AG04450 (cell line): ENCODE results near the gene CNN1. TPM values are rescaled to one million over a fixed set of nuclear protein-coding genes. Genes with fewer than 3 reads are reported as not detected.

Experiments
- CTCF ChIA-PET: fragments of 300-600, 350-600 bp; formaldehyde crosslinking; extraction: SDS; loops from one replicate; lab custom pipeline; 2022; ENCODE audit warnings: antibody characterized with exemption, inconsistent platforms; lab: Charles Lee
- POLR2A ChIA-PET: fragments of 350-600 bp; formaldehyde crosslinking; extraction: SDS; loops from one replicate; lab custom pipeline; 2021; ENCODE audit warnings: antibody characterized with exemption, inconsistent platforms; lab: Yijun Ruan, JAX
- DNase-seq: peaks from one replicate; pipeline ENCODE4 v3.0.0-alpha.2; 2011; ENCODE audit warnings: low read depth, low spot score
- H3K27ac ChIP-seq: one replicate; pipeline ENCODE4 v1.5.1; 2012; ENCODE audit warnings: low read depth, low read length, control low read depth
- H3K27me3 ChIP-seq: one replicate; pipeline ENCODE4 v1.6.0; 2012; ENCODE audit warnings: low read length; ENCODE audit not compliant: control insufficient read depth, insufficient read depth
- H3K4me3 ChIP-seq: 2 replicates; pipeline ENCODE4 v1.5.1; 2011; ENCODE audit warnings: mild to moderate bottlenecking, low read depth, low read length, control low read depth
- H3K9me3 ChIP-seq: 2 replicates; pipeline ENCODE4 v1.5.1; 2012; ENCODE audit warnings: low read length; ENCODE audit not compliant: control insufficient read depth, insufficient read depth
- CTCF ChIP-seq: IDR thresholded peaks from 2 replicates; pipeline ENCODE4 v1.5.1; 2011; ENCODE audit warnings: low read depth, low read length, control low read depth, inconsistent platforms
- polyA minus RNA-seq: library from RNA; depleted of rRNA, polyadenylated mRNA; stranded (reverse); fragments of >200 nt; gene quantifications from 2 replicates; pipeline ENCODE4 v1.2.3, GENCODE V29; 2011; rRNA and poly(A)+ RNA removed
- polyA plus RNA-seq: library from polyadenylated mRNA; depleted of rRNA; stranded (reverse); fragments of >200 nt; gene quantifications from 2 replicates; pipeline ENCODE4 v1.2.3, GENCODE V29; 2011; rRNA removed

Gene CNN1
- 99.6 and 108 TPM in 2 replicates for polyA plus RNA-seq
- 50.6 and 61.5 TPM in 2 replicates for polyA minus RNA-seq

- Histone ChIP-seq H3K4me3 (peak within 1 kb of the TSS; percentile 61), H3K27ac (peak within 1 kb of the TSS; percentile 89), H3K27me3 (no peaks in the 10 kb centered on the region), H3K9me3 (no peaks in the 10 kb centered on the region)
- ChIA-PET CTCF (interaction anchor here (1.4 kb wide), 1 partner anchor 20 kb away, joined by 3 read pairs; the partner anchor contains the start of gene ELOF1), POLR2A (interaction anchor here (0.5 to 1.3 kb wide), 3 partner anchors 10 to 131 kb away, joined by 3 to 7 read pairs (median 3); partner anchors contain the start of genes ECSIT and ELOF1)
- TF ChIP-seq CTCF = no peak
- peak; percentile 74 for DNase-seq
These were observed at the start of gene CNN1 for GRCh38 chr19:11538232-11539036. Gene CNN1 (plus strand): TSS chr19:11538851. CDS start chr19:11538928, 77 bp downstream.

GRCh38 chr19:11489378-11489777, 49.3 kb upstream of the CNN1 start:
- POLR2A ChIA-PET = no interaction called here
- H3K27me3 ChIP-seq = no peaks in the 10 kb centered on the region
- H3K27ac ChIP-seq = no peak overlapping the region
- DNase-seq = no peak
- no peaks in the 10 kb centered on the region; the same call in 1 of the 2 replicates for H3K9me3 ChIP-seq
- TF ChIP-seq CTCF = no peak
- CTCF ChIA-PET = no interaction called here
- H3K4me3 ChIP-seq = no peak overlapping the region

GRCh38 chr19:11494634-11495285, 43.9 kb upstream of the CNN1 start:
- H3K9me3 ChIP-seq = no peaks in the 10 kb centered on the region; the same call in 1 of the 2 replicates
- H3K27me3 ChIP-seq = no peaks in the 10 kb centered on the region
- no peak overlapping the region for H3K27ac ChIP-seq
- H3K4me3 ChIP-seq = no peak overlapping the region
- ChIA-PET POLR2A (no interaction called here), CTCF (interaction anchor here (0.9 to 1.5 kb wide), 4 partner anchors 9 to 201 kb away, joined by 3 to 5 read pairs (median 4); no protein-coding TSS in a partner anchor)
- DNase-seq = no peak
- TF ChIP-seq CTCF = no peak

GRCh38 chr19:11495481-11495880, 43.2 kb upstream of the CNN1 start:
- POLR2A ChIA-PET = no interaction called here
- DNase-seq = no peak
- TF ChIP-seq CTCF = no peak
- no peak overlapping the region for H3K27ac ChIP-seq
- CTCF ChIA-PET = interaction anchor here (0.9 to 1.5 kb wide), 3 partner anchors 10 to 202 kb away, joined by 3 to 5 read pairs (median 3); no protein-coding TSS in a partner anchor
- no peaks in the 10 kb centered on the region for H3K27me3 ChIP-seq
- no peaks in the 10 kb centered on the region; the same call in 1 of the 2 replicates for H3K9me3 ChIP-seq
- H3K4me3 ChIP-seq = no peak overlapping the region
